Stimulated activated CD8-positive, alpha-beta memory T cell treated with anti-CD3 and anti-CD28 coated beads, Interleukin-2, amount 100 ng/mL, for 48 hours (primary cell): ENCODE results near the gene GPR35.
"Not testable (repeated sequence)": the region's sequence is repeated elsewhere in the genome, so short reads cannot be mapped to it uniquely, and the experiment has no call there.

ENCODE experiments used
- DNase-seq, 2 donors: peaks; one replicate each; pipeline ENCODE4 v3.0.0-alpha.2; 2020; ENCODE audit warnings: low read depth in 2 of 2

The GPR35 gene

DNA sequence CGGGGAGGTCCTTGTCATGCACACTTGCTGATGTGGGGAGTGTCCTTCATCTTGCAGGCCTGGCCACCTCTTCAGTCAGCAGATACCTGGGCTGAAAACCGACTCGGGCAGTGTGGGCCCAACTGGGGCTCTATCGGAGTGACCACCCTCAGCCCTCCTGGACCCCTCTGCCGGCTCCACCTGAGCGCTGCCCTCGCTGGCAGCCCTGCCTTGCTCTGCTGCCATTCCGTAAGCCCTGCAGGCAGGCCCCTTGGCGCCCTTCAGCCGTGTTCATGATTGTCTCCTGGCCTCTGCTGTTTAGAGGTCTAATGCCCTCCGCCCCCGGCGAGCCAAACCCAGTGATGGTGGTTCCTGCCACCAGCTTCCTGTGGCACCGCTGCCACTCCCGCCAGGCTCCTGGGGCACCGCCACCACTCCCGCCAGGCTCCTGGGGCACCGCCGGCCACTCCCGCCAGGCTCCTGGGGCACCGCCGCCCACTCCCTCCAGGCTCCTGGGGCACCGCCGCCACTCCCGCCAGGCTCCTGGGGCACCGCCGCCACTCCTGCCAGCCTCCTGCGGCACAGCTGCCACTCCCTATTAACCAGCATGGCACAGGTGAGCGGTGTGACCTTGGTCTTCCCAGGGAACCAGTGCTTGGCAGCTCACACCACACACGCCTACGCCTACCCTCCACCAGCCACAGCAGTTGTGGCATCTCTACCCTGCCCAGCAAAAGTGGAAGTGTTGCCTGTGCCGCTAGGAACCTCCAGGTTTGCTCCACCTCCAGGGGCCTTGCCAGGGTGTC lies 22.8 kb upstream of the GPR35 start:
- DNase-seq = no peak

DNA sequence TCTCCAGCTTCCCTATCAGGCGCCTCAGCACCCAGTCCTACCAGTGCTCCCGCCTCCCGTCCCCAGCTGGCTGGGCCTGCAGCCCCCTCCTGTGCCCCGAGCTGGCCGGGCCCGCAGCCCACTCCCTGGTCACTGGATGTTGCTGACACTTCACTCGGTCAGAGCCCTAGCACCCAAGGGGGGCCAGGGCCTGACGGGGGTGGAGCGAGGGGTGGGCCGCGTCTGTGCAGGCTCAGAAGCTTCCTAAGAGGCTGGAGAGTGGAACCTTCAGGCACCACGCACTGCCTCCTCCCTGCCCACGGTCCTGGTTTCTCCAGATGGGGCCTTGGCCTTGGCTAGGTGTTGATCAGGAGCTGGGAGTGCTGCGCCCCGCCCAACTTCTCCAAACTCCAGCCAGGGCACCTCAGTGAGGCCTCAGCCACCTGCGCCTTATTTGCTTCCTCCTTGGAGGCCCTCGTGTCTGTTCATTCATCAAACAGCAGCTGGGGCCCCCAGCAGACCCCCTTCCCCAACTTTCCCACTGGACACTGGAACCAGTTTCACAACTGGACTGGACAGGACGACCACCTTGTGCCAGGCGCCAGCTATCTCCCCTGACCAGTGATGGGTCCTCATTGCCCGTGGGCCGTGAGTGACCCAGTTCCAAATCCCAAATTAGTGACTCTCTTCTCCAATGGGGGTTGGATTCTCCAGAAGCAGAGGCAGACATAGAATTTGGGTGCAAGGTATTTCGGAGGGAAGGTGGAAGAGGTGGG lies 22.0 kb upstream of the GPR35 start:
- DNase-seq = no peak

GRCh38 chr2:240603846-240604245 lies 21.4 kb upstream of the GPR35 start:
- DNase-seq = no peak

GRCh38 chr2:240604291-240604938 lies 20.9 kb upstream of the GPR35 start:
- DNase-seq = no peak

GRCh38 chr2:240604939-240605716 lies 20.2 kb upstream of the GPR35 start:
- no peak for DNase-seq

DNA sequence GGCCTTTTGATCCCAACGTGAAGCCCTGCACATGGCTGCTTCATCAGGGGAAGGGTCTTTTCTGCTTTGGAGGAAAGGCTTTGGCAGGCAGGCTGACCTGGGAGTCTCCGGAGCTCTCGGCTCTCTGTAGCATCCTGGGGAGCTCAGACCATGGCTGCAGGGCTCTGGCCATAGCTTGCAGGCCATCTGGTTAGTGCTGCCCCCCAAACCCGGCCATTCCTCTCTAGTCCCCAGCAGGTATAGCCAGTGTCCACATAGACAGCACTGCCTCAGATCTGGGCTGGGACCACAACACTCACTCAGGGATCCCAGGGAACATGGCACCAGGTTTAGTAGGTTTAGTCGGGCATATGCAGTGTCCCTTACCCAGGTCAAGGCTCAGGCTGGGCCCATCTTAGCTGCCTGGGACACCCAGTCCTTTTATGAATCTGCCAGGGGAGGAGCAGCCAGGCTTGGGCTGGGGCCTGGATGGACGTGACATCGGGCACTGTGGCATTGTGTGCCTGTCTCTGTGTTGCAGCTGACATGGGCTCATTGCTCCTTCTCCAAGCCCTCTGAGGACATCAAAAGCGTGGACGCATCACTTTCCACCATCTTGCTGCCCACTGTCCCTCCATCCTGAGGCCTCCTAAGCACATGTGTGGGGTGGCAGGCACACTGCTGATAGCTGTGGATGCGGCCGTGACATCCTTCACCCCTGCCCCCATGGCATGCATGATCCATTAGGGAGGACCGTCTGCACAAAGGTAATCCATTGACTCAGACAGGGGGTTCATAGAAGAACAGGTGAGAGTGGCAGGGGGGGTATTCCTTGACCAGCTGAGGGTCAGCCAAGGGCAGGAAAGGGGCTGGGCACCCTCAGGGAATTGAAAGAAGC lies 19.2 kb upstream of the GPR35 start:
- no peak for DNase-seq

- DNase-seq = no peak
These were observed 13.6 kb upstream of the GPR35 start for GRCh38 chr2:240611601-240612210.

- DNase-seq = no peak
These were observed 11.5 kb upstream of the GPR35 start for GRCh38 chr2:240613781-240614180.

- no peak for DNase-seq
These were observed 10.9 kb upstream of the GPR35 start for GRCh38 chr2:240614391-240614790.

DNA sequence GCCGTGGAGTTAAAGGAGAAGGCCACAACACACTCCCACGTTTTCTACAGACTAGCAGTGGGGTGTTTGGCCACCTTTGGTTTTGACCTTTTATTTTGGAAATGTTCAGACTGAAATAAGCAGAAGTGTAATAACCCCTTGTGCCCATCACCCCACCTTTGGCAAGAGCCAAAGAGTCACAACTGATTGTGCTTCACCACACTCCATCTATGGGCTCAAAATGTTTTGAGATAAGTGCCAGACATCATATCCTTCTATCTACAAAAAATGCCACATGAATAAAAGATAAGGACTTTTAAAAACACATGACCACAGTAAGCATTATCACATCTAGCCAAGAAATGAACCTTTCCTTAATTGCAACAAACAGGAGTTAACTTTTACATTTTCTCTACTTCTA lies 9.9 kb upstream of the GPR35 start:
- no peak for DNase-seq

GRCh38 chr2:240615820-240616547 lies 9.3 kb upstream of the GPR35 start:
- no peak for DNase-seq

- not testable (repeated sequence) for DNase-seq
These were observed 8.2 kb upstream of the GPR35 start for GRCh38 chr2:240616860-240617666.

DNA sequence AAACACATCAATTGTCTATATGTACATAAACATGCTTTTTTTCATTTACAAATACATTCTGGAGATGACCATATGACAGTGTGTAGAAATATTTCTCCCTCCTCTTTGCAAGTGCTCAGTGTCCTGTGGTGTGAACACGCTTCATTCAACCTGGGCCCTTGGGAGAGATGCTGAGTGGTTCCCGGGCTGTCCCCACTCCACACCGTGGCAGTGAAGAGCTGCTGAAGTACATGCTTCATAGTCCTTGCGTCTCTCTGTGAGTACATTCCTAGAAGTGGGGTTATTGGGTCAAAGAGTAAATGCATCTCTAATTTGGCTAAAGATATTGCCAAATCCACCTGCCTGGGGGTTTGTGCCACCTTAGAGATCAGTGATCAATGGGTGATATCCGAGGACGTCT lies 6.5 kb upstream of the GPR35 start:
- DNase-seq = no peak

DNA sequence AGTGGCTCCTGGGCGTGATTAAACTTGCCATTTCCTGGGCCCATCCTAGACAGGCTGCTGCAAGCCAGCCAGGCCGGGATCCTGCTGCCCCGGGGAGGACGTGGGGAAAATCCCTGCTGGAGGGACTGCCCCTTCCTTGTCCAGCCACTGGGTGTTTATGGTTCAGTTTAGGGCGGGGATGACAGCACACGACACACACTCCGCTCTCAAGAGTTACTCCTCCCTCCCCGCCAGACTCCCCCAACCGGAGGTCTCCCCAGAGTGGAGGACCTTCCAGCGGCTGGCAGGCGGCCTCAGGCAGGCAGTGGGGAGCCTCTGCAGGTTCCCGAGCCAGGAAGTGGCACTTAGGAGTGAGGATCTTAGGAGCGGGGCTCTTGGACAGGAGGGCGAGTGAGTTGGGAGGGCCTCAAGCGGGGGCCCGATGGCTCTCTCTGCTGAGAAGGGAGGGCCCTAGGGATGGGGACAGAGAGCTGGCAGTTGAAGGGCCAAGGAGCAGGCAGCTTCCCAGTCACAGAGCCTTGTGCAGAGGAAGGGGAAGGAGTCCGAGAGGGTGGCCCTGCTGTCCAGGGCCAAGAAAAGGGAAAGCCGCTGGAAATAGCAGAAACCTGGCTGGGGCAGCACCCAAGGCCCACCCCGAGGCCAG lies 5.7 kb upstream of the GPR35 start:
- no peak for DNase-seq

GRCh38 chr2:240620149-240620731 lies 5.0 kb upstream of the GPR35 start:
- DNase-seq = no peak

GRCh38 chr2:240620859-240621258 lies 4.4 kb upstream of the GPR35 start:
- no peak for DNase-seq

GRCh38 chr2:240622060-240622411 lies 3.2 kb upstream of the GPR35 start:
- DNase-seq = no peak

DNA sequence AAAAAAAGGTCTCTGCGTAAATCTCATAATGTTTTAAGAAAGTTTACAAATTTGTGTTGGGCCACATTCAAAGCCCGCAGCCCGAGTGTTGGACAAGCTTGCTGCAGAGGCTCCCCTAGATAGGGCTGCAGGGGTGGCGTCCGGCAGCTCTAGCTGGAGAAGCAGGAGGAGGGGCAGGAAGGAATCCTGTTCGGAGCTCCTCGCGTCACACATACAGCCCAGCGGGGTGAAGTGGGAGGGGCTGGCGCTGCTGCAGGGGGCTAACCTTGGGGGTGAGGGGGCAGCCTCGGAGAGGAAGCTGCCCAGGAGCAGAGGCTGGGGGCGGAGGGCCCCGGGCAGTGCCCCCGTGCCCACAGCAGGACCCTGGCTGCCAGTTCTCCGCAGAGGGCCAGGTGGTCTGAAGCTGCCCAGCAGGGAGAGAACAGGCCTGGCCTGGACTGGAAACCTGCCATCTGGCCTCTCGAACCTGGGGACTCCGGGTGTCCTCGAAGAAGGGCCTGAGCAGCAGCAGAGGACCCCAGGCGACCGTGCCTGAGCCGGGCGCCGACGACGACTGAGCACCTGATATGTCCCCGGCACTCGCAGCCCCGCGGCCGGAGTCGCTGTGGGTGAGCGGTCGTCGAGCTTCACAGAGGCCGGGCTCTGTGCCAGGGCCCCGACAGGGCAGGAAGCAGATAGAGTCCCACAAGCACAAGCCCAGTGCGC lies 2.6 kb upstream of the GPR35 start:
- no peak for DNase-seq
